Superior temporal gyrus (tissue), 1 donor: Measurements from ENCODE around the gene PITPNB.

Source experiments
- DNase-seq: peaks from one replicate; pipeline ENCODE4 v3.0.0-alpha.2; 2016; ENCODE audit errors: extremely low spot score

The PITPNB gene

DNA sequence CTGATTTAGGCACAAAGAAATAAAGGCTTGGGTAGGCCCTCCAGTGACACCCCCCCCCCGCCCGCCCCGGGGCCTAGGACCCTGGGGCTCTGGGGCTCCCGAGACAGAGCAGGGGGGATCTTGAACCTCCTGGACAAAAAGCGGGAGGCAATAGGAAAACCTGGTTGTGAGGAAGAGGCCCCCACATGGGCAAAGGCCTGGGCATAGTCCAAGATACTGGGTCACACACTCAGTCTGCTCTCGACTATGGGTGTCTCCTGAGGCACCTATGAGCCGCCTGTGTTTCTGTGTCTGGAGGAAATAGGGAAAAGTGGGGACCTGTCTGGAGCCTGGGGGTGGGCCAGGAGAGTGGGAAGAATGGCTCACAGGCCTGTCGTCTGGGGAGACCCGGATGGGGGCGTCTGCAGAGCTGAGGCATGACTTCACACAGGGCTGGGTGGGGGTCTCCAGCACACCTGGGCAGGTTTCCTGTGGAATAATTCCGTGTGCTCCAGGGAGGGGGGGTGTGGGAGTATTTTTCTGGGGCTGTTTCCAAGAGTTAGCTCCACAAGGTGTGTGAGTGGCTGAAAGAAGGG, 115.1 kb downstream of the PITPNB start:
- no peak for DNase-seq

DNA sequence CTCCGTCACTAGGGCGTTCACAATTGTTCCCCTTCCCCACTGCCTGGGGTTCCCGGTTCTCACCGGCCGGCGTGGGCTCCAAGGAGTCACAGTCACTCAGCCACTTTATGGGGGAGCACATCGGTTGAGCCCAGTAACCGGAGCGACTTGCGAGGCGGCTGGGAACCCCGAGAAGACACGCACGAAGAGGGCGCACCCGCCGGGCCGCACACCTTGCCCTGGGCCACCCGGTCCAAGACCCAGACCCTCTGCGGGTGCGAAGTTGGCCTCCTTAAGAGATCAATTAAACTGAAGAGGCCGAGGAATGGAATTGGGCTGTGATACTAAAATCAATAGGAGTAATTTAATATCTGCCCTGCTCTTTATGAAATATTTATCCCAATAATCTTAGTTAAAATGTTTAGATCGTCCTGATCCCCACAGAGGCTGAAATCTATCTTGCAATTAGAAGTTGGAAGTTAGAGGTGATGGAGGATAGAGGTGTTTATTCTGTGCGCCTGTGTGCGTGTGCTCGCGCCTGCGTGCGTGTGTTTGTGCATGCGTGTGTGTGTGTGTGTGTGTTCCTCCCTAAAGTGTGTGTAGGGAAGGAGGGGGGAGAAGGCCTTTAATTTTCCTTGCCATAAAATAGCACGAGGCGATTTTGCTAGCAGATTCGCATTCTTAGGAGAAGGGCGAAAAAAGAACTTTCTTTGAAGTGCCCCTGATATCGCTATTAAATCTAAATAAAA, 116.5 kb downstream of the PITPNB start:
- no peak for DNase-seq
